Stimulated activated naive CD8-positive, alpha-beta T cell treated with anti-CD3 and anti-CD28 coated beads, Interleukin-15, amount 100 ng/mL, for 72 hours (primary cell): ENCODE data around the gene OR8G5.

Experiments used
- ATAC-seq: fragments of 150-1000 bp; cut with Tn5 transposase; 2 replicates; pipeline ENCODE4 v1.10.0; 2021; ENCODE audit warnings: mild to moderate bottlenecking, moderate library complexity
- DNase-seq, 2 donors: peaks; one replicate each; pipeline ENCODE4 v3.0.0; 2021 to 2022
- H3K27ac Mint-ChIP-seq, 2 donors: one replicate each; pipeline ENCODE4 v1.8.0; 2022; ENCODE audit warnings: mild to moderate bottlenecking in 2 of 2, mixed read lengths in 2 of 2, moderate library complexity in 2 of 2
- H3K27me3 Mint-ChIP-seq: one replicate; pipeline ENCODE4 v1.8.0; 2022; ENCODE audit warnings: mixed read lengths
- H3K4me1 Mint-ChIP-seq: one replicate; pipeline ENCODE4 v1.8.0; 2022; ENCODE audit warnings: mild to moderate bottlenecking, mixed read lengths
- H3K4me3 Mint-ChIP-seq, 2 donors: one replicate each; pipeline ENCODE4 v1.8.0; 2022; ENCODE audit warnings: mild to moderate bottlenecking in 2 of 2, mixed read lengths in 2 of 2, moderate library complexity in 1 of 2
- H3K9me3 Mint-ChIP-seq, 2 donors: one replicate each; pipeline ENCODE4 v1.8.0; 2022; ENCODE audit warnings: mixed read lengths in 2 of 2

Gene OR8G5

DNA sequence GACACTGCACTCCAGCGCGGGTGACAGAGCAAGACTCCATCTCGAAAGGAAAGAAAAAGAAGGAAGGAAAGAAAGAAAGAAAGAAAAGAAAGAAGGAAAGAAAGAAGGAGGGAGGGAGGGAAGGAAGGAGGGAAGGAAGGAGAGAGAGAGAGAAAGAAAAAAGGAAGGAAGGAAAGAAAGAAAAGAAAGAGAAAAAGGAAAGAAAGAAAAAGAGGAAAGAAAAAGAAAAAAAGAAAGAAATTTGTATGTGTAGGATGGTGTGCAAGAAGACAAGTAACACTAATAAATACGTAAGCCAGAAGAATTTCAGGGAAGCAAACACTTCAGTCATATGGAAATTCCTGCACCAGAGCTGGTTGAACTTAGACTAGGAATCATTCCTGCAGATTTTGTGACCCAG is 57.0 kb downstream of the OR8G5 start:
- DNase-seq (no peak), ATAC-seq (no peak)
- Mint-ChIP-seq H3K4me1 (no peaks in the 10 kb centered on the region), H3K27ac (peak overlapping the region in 1 of 2 donors; percentile 64), H3K4me3 (no peak overlapping the region), H3K9me3 (no peaks in the 10 kb centered on the region), H3K27me3 (peaks cover 9% of the 10 kb centered on the region)

DNA sequence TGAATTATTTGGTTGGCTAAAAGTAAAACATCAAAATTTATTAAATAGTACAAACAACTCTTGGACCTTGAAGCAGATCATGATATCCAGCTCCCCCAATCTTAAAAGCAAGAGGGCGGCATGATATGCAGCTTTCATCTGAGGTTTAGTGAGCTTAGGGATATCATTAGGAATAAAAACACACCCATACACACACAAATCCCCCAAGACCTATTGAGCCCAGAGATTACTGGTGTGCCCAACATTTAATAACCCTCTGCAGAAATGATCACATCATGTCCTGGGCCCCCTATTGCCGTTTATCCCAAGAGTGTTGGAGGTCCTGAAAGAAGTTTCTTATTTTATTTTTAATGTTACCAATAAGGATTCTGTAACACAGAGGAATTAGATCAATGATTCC is 57.7 kb downstream of the OR8G5 start, which contains the start of gene OR8D1:
Gene OR8D1 (minus strand): TSS at position 101 of the 400 bp plus-strand sequence. CDS start 3,183 bp downstream, outside the sequence.
- Mint-ChIP-seq H3K4me3 (no peak within 1 kb of the TSS), H3K27ac (peak within 1 kb of the TSS in 1 of 2 donors; percentile 64), H3K9me3 (no peaks in the 10 kb centered on the region), H3K4me1 (no peaks in the 10 kb centered on the region), H3K27me3 (peaks cover 10% of the 10 kb centered on the region)
- no peak for ATAC-seq
- DNase-seq: no peak

DNA sequence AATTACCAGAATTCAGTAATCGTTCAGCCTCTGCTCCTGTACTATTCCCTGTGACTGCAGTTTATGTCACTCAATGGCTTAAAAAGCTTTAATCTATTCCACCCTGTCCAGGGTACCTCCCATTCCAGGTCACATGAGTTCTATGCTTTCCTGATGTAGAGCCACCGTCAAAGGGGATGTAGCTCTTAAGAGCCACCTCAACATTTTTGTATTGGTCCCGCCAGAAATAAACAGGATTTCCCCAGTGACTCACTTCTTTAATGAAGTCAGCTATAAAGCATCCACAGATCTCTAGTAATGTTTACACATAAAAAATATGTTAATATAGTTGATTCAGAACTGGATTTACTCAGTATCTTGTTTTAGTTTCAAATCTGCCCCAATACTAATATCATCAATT is 58.9 kb downstream of the OR8G5 start:
- no peaks in the 10 kb centered on the region for H3K9me3 Mint-ChIP-seq
- peaks cover 10% of the 10 kb centered on the region for H3K27me3 Mint-ChIP-seq
- no peaks in the 10 kb centered on the region for H3K4me1 Mint-ChIP-seq
- no peak overlapping the region for H3K4me3 Mint-ChIP-seq
- ATAC-seq (no peak), DNase-seq (no peak)
- no peak overlapping the region for H3K27ac Mint-ChIP-seq
